Calu3 (cell line): ENCODE measurements around the gene AP1M1. TPM values are rescaled to one million over a fixed set of nuclear protein-coding genes. Genes with fewer than 3 reads are reported as not detected.
A peak's percentile ranks its signal among the peaks of the same experiment; 100 is the strongest.

ENCODE experiments used
- BruUV-seq: library from RNA; stranded (reverse); fragments of 400-500 nt; replicated peaks from 2 replicates; lab custom pipeline; 2021; lab: Mats Ljungman, UMichigan
- CTCF ChIA-PET: fragments of 300-600 bp; sonication (Branson Sonifier 250); formaldehyde crosslinking; loops from one replicate; lab custom pipeline; 2022; ENCODE audit warnings: antibody characterized with exemption; lab: Charles Lee
- DNase-seq: peaks from one replicate; pipeline ENCODE4 v3.0.0; 2022
- H3K27ac Mint-ChIP-seq: one replicate; pipeline ENCODE4 v1.8.0; 2022; ENCODE audit warnings: mixed read lengths; ENCODE audit not compliant: unreplicated experiment
- H3K27me3 Mint-ChIP-seq: one replicate; pipeline ENCODE4 v1.8.0; 2022; ENCODE audit warnings: mixed read lengths; ENCODE audit not compliant: unreplicated experiment
- H3K36me3 Mint-ChIP-seq: one replicate; pipeline ENCODE4 v1.8.0; 2022; ENCODE audit warnings: mild to moderate bottlenecking, moderate library complexity, mixed read lengths; ENCODE audit not compliant: insufficient read depth, unreplicated experiment
- H3K4me1 Mint-ChIP-seq: one replicate; pipeline ENCODE4 v1.8.0; 2022; ENCODE audit warnings: mild to moderate bottlenecking, low read depth, mixed read lengths; ENCODE audit not compliant: unreplicated experiment
- H3K4me3 Mint-ChIP-seq: one replicate; pipeline ENCODE4 v1.8.0; 2022; ENCODE audit warnings: mild to moderate bottlenecking, low read depth, moderate library complexity, mixed read lengths; ENCODE audit not compliant: unreplicated experiment
- H3K9me3 Mint-ChIP-seq: one replicate; pipeline ENCODE4 v1.8.0; 2022; ENCODE audit warnings: low read depth, mixed read lengths; ENCODE audit not compliant: unreplicated experiment
- intact Hi-C: fragments of 100-400 bp; cut with micrococcal nuclease; formaldehyde crosslinking; loops from one replicate; pipeline ENCODE4 v1.10.0; 2022; ENCODE audit not compliant: unreplicated experiment
- total RNA-seq: library from RNA; stranded (reverse); gene quantifications from 2 replicates; pipeline ENCODE4 v1.2.3, GENCODE V29; 2022
- TF ChIP-seq, protein P1 (sequence below): fragments of 200-600 bp; IDR thresholded peaks from one replicate; pipeline ENCODE4 v1.8.0; 2022; ENCODE audit warnings: antibody characterized with exemption; ENCODE audit not compliant: unreplicated experiment

The AP1M1 gene
- total RNA-seq, 1 experiment from 2014 or later: 31.5 TPM

DNA sequence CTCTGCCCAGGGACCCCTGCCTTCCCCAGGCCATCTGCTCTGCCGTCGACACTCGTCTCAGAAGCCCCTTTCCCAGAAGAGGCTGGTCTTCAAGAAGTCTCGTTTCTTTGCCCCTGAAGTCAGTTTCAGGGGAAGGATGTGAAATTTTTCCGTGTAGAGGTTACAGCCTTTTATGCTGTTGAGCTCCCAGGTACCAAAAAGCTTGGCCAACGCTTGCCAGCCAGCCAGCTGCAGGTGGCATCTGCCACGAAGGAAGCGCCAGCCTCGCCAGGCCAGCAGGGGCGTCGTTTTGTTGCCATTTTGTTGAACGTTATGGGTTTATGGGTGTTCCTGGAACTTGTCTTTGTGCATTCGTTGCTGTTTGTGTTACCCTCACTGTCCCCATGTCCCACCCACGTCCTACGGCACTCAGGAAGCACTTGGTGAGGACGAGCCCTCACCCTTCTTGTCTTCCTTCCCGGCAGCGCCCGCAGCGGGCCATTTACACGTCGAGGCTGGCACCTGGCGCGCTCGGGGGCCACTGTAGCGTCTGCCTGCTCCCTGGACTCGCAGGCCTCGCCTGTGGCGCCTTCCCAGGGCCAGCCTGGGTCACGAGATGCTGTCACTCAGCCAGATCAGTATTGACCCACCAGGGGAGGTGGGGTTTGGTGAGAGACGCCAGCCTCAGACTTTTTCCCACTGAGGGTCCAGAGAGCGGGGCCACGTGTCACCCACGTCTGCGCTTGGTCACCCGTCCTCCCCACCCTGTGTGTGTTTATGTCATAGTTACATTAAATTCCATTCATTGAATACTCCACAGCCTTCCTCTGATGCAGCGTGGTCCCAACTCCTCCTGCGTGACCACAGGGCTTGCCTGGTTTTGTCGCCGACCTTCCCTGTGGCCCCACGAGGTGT is 37.1 kb downstream of the AP1M1 start:
- TF ChIP-seq, protein P1, sequence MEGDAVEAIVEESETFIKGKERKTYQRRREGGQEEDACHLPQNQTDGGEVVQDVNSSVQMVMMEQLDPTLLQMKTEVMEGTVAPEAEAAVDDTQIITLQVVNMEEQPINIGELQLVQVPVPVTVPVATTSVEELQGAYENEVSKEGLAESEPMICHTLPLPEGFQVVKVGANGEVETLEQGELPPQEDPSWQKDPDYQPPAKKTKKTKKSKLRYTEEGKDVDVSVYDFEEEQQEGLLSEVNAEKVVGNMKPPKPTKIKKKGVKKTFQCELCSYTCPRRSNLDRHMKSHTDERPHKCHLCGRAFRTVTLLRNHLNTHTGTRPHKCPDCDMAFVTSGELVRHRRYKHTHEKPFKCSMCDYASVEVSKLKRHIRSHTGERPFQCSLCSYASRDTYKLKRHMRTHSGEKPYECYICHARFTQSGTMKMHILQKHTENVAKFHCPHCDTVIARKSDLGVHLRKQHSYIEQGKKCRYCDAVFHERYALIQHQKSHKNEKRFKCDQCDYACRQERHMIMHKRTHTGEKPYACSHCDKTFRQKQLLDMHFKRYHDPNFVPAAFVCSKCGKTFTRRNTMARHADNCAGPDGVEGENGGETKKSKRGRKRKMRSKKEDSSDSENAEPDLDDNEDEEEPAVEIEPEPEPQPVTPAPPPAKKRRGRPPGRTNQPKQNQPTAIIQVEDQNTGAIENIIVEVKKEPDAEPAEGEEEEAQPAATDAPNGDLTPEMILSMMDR: no peak
- CTCF ChIA-PET: no interaction called here
- DNase-seq: no peak
- Mint-ChIP-seq H3K4me1 (no peaks in the 10 kb centered on the region), H3K36me3 (peaks cover 7% of the 10 kb centered on the region), H3K9me3 (no peaks in the 10 kb centered on the region), H3K4me3 (no peak overlapping the region), H3K27ac (no peak overlapping the region), H3K27me3 (no peaks in the 10 kb centered on the region)
- intact Hi-C loops: no loop called here
- BruUV-seq: no TSS peak

DNA sequence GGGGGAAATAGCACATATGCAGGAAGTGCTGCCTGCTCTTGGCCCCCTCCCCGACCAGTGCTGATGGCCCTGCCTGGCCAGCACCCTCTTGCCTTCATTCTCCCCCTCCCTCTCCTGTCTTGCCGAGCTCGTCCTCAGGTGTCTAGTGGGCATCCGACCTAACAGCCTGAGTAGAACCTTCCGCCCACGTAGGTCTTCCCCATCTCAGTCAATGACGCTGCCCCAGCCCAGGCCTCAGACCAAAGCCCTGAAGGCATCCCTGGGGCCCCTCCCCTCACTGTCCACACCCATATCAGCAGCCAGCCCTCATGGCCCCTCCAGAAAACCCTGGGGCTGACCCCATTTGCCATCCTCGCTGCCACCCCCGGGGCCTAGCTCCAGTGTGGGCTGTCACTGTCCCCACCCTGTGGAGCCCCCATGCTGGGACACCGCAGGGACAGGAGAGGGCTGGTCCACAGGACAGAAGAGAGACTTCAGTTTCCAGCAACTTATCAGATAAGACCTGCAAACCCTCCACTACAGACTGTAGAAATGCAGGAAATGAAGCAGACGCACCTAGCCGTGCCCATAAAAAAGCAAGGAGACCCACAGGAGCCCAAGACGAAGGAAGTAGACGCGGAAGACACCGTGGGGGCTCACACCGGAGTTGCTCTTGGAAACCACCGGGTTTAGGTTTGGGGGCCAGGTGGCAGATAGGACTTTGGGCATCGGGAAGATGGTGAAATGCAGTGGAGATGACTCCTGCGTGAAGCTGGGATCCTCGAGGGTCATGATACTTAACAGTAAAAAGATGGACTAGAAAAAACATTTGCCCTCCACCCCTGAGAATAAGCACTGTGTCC is 38.3 kb downstream of the AP1M1 start:
- H3K9me3 Mint-ChIP-seq: no peaks in the 10 kb centered on the region

DNA sequence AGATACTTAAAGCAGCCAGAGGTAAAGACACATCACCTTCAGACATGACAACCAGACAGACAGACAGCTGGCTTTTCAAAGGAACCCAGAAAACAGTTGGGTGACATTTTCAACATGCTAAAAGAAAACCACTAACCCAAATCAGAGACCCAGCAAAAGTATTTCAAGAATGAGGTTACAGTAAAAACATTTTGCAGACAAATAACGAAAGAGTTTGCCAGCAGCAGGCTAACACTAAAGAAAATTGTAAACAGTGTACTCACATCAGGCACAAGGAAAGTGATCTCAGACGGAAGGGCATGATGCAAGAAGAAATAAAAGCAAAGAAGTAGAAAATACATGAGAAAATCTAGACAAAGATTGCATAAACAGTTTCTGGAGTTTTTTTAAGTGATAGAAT is 46.4 kb downstream of the AP1M1 start:
- H3K4me1 Mint-ChIP-seq: no peaks in the 10 kb centered on the region
- no TSS peak for BruUV-seq
- CTCF ChIA-PET: no interaction called here
- intact Hi-C loops: no loop called here
- peaks cover 13% of the 10 kb centered on the region for H3K27me3 Mint-ChIP-seq
- H3K27ac Mint-ChIP-seq: no peak overlapping the region
- no peaks in the 10 kb centered on the region for H3K36me3 Mint-ChIP-seq
- no peak for DNase-seq
- H3K9me3 Mint-ChIP-seq: no peaks in the 10 kb centered on the region
- TF ChIP-seq, protein P1: no peak
- H3K4me3 Mint-ChIP-seq: no peak overlapping the region

More for the DNA sequence above, 38.3 kb downstream of the AP1M1 start:
- Mint-ChIP-seq H3K27me3 (no peaks in the 10 kb centered on the region), H3K36me3 (peaks cover 7% of the 10 kb centered on the region), H3K4me1 (no peaks in the 10 kb centered on the region), H3K4me3 (no peak overlapping the region), H3K27ac (no peak overlapping the region)
- TF ChIP-seq, protein P1: no peak
- DNase-seq: no peak
- no TSS peak for BruUV-seq
- intact Hi-C loops: no loop called here
- CTCF ChIA-PET: no interaction called here

DNA sequence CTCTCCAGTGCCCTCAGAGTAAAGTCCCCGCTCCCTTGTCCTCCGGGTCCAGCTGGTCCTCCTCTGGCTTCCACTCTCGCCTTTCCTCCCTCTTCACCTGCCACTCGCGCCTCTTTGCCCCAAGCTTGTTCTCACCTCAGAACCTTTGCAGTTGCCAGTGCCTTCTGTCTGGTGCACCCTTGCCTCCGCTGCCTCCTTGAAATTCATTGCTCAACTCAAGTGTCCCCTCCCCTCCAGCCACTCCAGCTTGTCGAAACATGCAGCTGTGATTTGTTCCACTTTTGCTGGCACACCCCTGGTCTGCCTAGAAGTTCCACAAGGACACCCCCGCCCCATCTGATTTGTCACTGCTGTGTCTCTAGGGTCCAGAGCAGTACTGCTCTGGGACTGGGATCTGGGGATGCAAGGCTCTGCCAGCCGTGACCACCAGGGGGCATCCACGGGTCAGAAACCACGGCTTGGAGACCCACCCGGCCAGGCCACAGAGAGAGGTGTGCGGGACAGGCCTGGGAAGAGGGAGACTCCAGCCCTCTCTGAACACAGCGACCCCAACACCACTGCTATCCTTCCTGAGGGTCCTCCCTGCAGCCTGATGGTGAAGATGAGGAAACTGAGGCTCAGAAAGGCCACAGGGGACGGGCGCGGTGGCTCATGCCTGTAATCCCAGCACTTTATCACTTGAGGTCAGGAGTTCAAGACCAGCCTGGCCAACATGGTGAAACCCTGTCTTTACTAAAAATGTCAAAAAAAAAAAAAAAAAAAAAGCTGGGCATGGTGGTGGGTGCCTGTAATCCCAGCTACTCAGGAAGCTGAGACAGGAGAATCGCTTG is 49.9 kb downstream of the AP1M1 start:
- TF ChIP-seq, protein P1: peak; percentile 88
- Mint-ChIP-seq H3K9me3 (no peaks in the 10 kb centered on the region), H3K4me1 (no peaks in the 10 kb centered on the region), H3K36me3 (no peaks in the 10 kb centered on the region), H3K27ac (no peak overlapping the region), H3K27me3 (peaks cover 13% of the 10 kb centered on the region), H3K4me3 (no peak overlapping the region)
- peak; percentile 88 for DNase-seq
- intact Hi-C loops: loop anchor here (2.0 kb wide), 1 partner anchor 135 kb away; no protein-coding TSS in a partner anchor
- no TSS peak for BruUV-seq
- CTCF ChIA-PET: interaction anchor here (0.6 to 0.9 kb wide), 7 partner anchors 21 to 1290 kb away, joined by 3 to 10 read pairs (median 5); no protein-coding TSS in a partner anchor
